ENCODE measurements around the gene EEFSEC. TPM values are rescaled to one million over a fixed set of nuclear protein-coding genes. Genes with fewer than 3 reads are reported as not detected.

EEFSEC gene
- total RNA-seq, 1 experiment from 2014 or later, result 9.5 TPM

DNA sequence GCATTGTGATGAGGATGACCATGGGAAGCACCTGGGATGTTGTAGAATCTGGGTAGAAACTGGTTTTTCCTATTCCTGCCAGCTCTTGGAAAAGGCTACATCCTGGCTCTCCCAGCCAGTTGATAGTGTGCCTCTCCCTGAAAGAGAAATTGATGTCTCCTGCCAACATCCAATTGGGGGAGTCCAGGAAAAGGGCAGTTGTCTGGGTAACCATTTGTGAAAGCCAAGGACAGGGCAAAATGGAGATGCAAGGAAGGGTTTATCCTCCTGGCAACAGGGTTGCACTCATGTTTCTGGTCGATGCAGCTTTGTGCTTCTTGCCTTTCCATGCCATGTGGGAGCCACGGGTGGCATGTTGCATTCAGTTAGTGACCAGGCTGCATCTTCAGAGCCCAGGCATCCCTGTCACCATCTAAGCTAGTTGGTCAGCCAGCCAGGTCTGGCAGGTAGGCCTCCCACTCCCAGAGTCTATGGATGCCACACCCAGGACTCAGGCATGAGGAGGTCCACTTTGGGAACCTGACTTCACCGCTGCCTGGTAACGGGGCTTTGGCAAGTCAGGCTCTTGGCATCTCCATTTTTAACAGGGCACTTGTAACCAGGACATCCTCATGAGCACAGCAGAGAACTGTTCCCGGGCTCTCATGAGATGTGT, 159.9 kb downstream of the EEFSEC start:
- TF ChIP-seq, protein P1, sequence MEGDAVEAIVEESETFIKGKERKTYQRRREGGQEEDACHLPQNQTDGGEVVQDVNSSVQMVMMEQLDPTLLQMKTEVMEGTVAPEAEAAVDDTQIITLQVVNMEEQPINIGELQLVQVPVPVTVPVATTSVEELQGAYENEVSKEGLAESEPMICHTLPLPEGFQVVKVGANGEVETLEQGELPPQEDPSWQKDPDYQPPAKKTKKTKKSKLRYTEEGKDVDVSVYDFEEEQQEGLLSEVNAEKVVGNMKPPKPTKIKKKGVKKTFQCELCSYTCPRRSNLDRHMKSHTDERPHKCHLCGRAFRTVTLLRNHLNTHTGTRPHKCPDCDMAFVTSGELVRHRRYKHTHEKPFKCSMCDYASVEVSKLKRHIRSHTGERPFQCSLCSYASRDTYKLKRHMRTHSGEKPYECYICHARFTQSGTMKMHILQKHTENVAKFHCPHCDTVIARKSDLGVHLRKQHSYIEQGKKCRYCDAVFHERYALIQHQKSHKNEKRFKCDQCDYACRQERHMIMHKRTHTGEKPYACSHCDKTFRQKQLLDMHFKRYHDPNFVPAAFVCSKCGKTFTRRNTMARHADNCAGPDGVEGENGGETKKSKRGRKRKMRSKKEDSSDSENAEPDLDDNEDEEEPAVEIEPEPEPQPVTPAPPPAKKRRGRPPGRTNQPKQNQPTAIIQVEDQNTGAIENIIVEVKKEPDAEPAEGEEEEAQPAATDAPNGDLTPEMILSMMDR (conservative IDR thresholded peaks at IDR 0.05), result no peak
- Mint-ChIP-seq H3K4me1 (no peaks in the 10 kb centered on the region), H3K4me3 (no peak overlapping the region), H3K27me3 (ENCODE audit: low read depth) (no peaks in the 10 kb centered on the region; the same call in none of the 2 replicates), H3K9me3 (no peaks in the 10 kb centered on the region), H3K36me3 (ENCODE audit: insufficient read depth in 1 of 3, low read depth in 3 of 3) (no peaks in the 10 kb centered on the region; a peak in 1 of 7 replicates), H3K27ac (no peak overlapping the region; a peak in 1 of 7 replicates)
- H2BK12ac ChIP-seq (ENCODE audit: insufficient read length, low read depth, low read length), result no peak overlapping the region
- no peak overlapping the region for H4K8ac ChIP-seq (replicated peaks; ENCODE audit: insufficient read length, low read depth, low read length)
- H2BK15ac ChIP-seq (ENCODE audit: low read depth, low read length), result no peak overlapping the region
- no peak overlapping the region for H2BK5ac ChIP-seq (ENCODE audit: insufficient read length, low read length)
- H3K23me2 ChIP-seq (ENCODE audit: insufficient read length, low read depth, low read length, poor library complexity, severe bottlenecking), result no peaks in the 10 kb centered on the region
- no peak overlapping the region for H3K56ac ChIP-seq (ENCODE audit: insufficient read length, low read depth, low read length)
- H2AK5ac ChIP-seq (ENCODE audit: insufficient read length, low read length), result no peak overlapping the region
- no peaks in the 10 kb centered on the region for H3K27me3 ChIP-seq (ENCODE audit: insufficient read depth, low read length)
- H3T11ph ChIP-seq (ENCODE audit: low read length), result no peak overlapping the region
- H4K5ac ChIP-seq (ENCODE audit: insufficient read length, low read depth, low read length), result no peak overlapping the region
- H2BK120ac ChIP-seq (ENCODE audit: low read depth, low read length, poor library complexity, severe bottlenecking), result no peak overlapping the region
- no peak overlapping the region for H3K4me2 ChIP-seq (ENCODE audit: insufficient read depth, insufficient read length, low read length)
- no peak overlapping the region for H4K91ac ChIP-seq (ENCODE audit: insufficient read length, low read depth, low read length)
- no peak overlapping the region for H3K4ac ChIP-seq (ENCODE audit: low read depth, low read length)
- peaks cover 2% of the 10 kb centered on the region for H4K20me1 ChIP-seq (ENCODE audit: control insufficient read depth, insufficient read depth, insufficient read length)
- H3K79me1 ChIP-seq (ENCODE audit: insufficient read depth, low read depth, low read length, poor library complexity, severe bottlenecking), result no peaks in the 10 kb centered on the region
- no peak overlapping the region for H2BK20ac ChIP-seq (ENCODE audit: low read depth, low read length, poor library complexity, severe bottlenecking)
- no peak overlapping the region for H2AFZ ChIP-seq (ENCODE audit: low read length)
- H3K9me3 ChIP-seq (ENCODE audit: control insufficient read depth, low read depth, low read length), result no peaks in the 10 kb centered on the region
- no peak overlapping the region for H3K9ac ChIP-seq (ENCODE audit: extremely low read depth, insufficient read length, low read length)
- no peak overlapping the region for H3K18ac ChIP-seq (ENCODE audit: insufficient read length, low read depth, low read length)
- no peak overlapping the region for H3K14ac ChIP-seq (ENCODE audit: insufficient read depth, low read length)
- peak; percentile 14 for DNase-seq
- no peak overlapping the region for H3K23ac ChIP-seq (ENCODE audit: insufficient read length, low read depth, low read length)
- no peaks in the 10 kb centered on the region for H3K4me1 ChIP-seq (ENCODE audit: insufficient read depth, low read length)
- no CpG with 5 or more reads among the region's 5 CpGs for WGBS (ENCODE audit: extremely low coverage, insufficient read length, low lambda C conversion rate)
- H3K79me2 ChIP-seq (ENCODE audit: insufficient read depth, low read length), result no peaks in the 10 kb centered on the region
- H3K27ac ChIP-seq (ENCODE audit: insufficient read length, low read depth, low read length), result no peak overlapping the region
